ENCODE data around the gene ARRDC4.

Gene ARRDC4

DNA sequence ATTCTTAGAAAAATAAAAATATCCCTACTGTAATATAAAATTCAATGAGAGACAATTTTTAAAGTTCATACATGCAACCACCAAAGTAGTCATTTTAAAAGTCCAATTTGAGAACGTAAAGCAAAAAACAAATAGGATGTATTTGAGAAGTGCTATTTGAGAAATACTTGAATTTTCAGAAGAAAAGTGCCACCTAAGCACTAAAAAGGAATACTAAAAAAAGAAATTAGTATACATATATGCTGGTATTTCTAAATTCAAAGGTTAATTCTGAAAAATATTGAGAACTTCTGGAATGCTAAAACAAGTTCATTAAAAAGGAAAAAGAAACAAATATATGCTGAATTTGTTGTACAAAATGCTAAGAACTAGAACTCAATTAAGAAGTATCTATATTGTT is 29.2 kb upstream of the ARRDC4 start:
- H3K27me3 ChIP-seq (ENCODE audit: insufficient read depth, low read length): no peaks in the 10 kb centered on the region
- H3K36me3 ChIP-seq (ENCODE audit: insufficient read depth, low read length): no peaks in the 10 kb centered on the region
- no peak overlapping the region for H3K27ac ChIP-seq (ENCODE audit: low read depth, low read length, poor library complexity, severe bottlenecking)
- no peak overlapping the region for H3K9ac ChIP-seq (ENCODE audit: low read length)
- no peaks in the 10 kb centered on the region for H3K4me1 ChIP-seq (ENCODE audit: insufficient read depth, low read length, severe bottlenecking)
- no peak overlapping the region for H3K4me2 ChIP-seq (ENCODE audit: low read length)
- no peaks in the 10 kb centered on the region for H3K9me2 ChIP-seq (ENCODE audit: low read depth, low read length)
- no peaks in the 10 kb centered on the region for H3F3A ChIP-seq (ENCODE audit: insufficient read depth, low read length)
- no peaks in the 10 kb centered on the region for H3K9me3 ChIP-seq (ENCODE audit: low read length)
- no peaks in the 10 kb centered on the region for H3K79me2 ChIP-seq (ENCODE audit: insufficient read depth, low read length)
- H3K4me3 ChIP-seq (ENCODE audit: low read depth, low read length, poor library complexity, severe bottlenecking): no peak overlapping the region
- no peaks in the 10 kb centered on the region for H4K20me1 ChIP-seq (ENCODE audit: insufficient read depth, low read length)
- no peak overlapping the region for H2AFZ ChIP-seq (ENCODE audit: low read length)
- TF ChIP-seq EZH2 (IDR thresholded peaks at IDR 0.05; ENCODE audit: borderline replicate concordance, low read length): no peak
- TF ChIP-seq, protein P1, sequence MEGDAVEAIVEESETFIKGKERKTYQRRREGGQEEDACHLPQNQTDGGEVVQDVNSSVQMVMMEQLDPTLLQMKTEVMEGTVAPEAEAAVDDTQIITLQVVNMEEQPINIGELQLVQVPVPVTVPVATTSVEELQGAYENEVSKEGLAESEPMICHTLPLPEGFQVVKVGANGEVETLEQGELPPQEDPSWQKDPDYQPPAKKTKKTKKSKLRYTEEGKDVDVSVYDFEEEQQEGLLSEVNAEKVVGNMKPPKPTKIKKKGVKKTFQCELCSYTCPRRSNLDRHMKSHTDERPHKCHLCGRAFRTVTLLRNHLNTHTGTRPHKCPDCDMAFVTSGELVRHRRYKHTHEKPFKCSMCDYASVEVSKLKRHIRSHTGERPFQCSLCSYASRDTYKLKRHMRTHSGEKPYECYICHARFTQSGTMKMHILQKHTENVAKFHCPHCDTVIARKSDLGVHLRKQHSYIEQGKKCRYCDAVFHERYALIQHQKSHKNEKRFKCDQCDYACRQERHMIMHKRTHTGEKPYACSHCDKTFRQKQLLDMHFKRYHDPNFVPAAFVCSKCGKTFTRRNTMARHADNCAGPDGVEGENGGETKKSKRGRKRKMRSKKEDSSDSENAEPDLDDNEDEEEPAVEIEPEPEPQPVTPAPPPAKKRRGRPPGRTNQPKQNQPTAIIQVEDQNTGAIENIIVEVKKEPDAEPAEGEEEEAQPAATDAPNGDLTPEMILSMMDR (IDR thresholded peaks at IDR 0.05; ENCODE audit: low read length): no peak

DNA sequence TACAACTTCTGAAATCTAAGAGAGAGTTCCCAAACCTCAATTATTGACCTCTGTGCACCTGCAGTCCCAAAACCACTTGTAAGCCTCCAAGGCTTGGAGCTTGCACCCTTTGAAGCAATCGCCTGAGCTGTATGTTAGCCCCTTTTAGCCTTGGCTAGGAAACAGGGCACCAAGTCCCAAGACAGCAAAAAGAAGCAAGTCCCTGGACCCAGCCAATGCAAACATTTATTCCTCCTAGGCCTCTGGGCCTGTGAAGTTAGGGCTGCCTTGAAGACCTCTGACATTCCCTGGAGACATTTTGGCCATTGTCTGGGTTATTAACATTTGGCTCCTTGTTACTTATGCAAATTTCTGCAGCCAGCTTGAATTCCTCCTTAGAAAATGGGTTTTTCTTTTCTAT is 26.9 kb upstream of the ARRDC4 start:
- no peak overlapping the region for H3K9ac ChIP-seq (ENCODE audit: low read length)
- H4K20me1 ChIP-seq (ENCODE audit: insufficient read depth, low read length): no peaks in the 10 kb centered on the region
- no peaks in the 10 kb centered on the region for H3F3A ChIP-seq (ENCODE audit: insufficient read depth, low read length)
- no peak overlapping the region for H2AFZ ChIP-seq (ENCODE audit: low read length)
- TF ChIP-seq, protein P1 (IDR thresholded peaks at IDR 0.05; ENCODE audit: low read length): no peak
- TF ChIP-seq EZH2 (IDR thresholded peaks at IDR 0.05; ENCODE audit: borderline replicate concordance, low read length): no peak
- H3K4me3 ChIP-seq (ENCODE audit: low read depth, low read length, poor library complexity, severe bottlenecking): no peak overlapping the region
- H3K9me2 ChIP-seq (ENCODE audit: low read depth, low read length): no peaks in the 10 kb centered on the region
- H3K27ac ChIP-seq (ENCODE audit: low read depth, low read length, poor library complexity, severe bottlenecking): no peak overlapping the region
- no peaks in the 10 kb centered on the region for H3K79me2 ChIP-seq (ENCODE audit: insufficient read depth, low read length)
- no peaks in the 10 kb centered on the region for H3K36me3 ChIP-seq (ENCODE audit: insufficient read depth, low read length)
- no peak overlapping the region for H3K4me2 ChIP-seq (ENCODE audit: low read length)
- H3K4me1 ChIP-seq (ENCODE audit: insufficient read depth, low read length, severe bottlenecking): no peaks in the 10 kb centered on the region
- no peaks in the 10 kb centered on the region for H3K9me3 ChIP-seq (ENCODE audit: low read length)
- H3K27me3 ChIP-seq (ENCODE audit: insufficient read depth, low read length): no peaks in the 10 kb centered on the region

DNA sequence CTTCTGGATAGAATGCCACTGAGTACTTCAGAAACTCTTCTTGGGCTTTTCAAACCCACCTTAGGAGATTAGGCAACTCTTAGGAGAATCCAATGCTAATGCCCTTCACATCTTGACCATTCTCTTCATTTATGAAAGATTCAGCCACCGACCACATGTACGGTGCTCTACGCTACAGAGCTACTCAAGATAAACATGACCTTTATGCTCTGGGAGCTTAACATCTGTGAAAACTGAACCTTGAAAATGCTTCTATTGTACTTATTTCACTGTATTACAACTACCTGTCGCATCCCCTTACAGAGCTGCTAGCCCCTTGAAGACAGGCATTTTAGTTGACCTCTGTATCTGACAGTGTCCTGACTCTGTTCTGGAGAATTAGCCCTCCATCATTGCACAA is 19.5 kb upstream of the ARRDC4 start:
- Histone ChIP-seq H3F3A (ENCODE audit: insufficient read depth, low read length) (no peaks in the 10 kb centered on the region), H3K4me2 (ENCODE audit: low read length) (no peak overlapping the region), H3K36me3 (ENCODE audit: insufficient read depth, low read length) (no peaks in the 10 kb centered on the region), H3K9me3 (ENCODE audit: low read length) (no peaks in the 10 kb centered on the region), H3K27ac (ENCODE audit: low read depth, low read length, poor library complexity, severe bottlenecking) (no peak overlapping the region), H3K4me1 (ENCODE audit: insufficient read depth, low read length, severe bottlenecking) (no peaks in the 10 kb centered on the region), H3K4me3 (ENCODE audit: low read depth, low read length, poor library complexity, severe bottlenecking) (no peak overlapping the region), H4K20me1 (ENCODE audit: insufficient read depth, low read length) (no peaks in the 10 kb centered on the region), H3K27me3 (ENCODE audit: insufficient read depth, low read length) (no peaks in the 10 kb centered on the region), H3K9ac (ENCODE audit: low read length) (no peak overlapping the region), H3K79me2 (ENCODE audit: insufficient read depth, low read length) (no peaks in the 10 kb centered on the region), H3K9me2 (ENCODE audit: low read depth, low read length) (no peaks in the 10 kb centered on the region), H2AFZ (ENCODE audit: low read length) (no peak overlapping the region)
- TF ChIP-seq, protein P1 (IDR thresholded peaks at IDR 0.05; ENCODE audit: low read length): no peak
- no peak for TF ChIP-seq EZH2 (IDR thresholded peaks at IDR 0.05; ENCODE audit: borderline replicate concordance, low read length)
